Urinary bladder (tissue), 4 donors: ENCODE data around the gene TMEM61. TPM values are rescaled to one million over a fixed set of nuclear protein-coding genes. Genes with fewer than 3 reads are reported as not detected.

Source experiments
- DNase-seq: peaks from one replicate; pipeline ENCODE4 v3.0.0-alpha.2; 2015; ENCODE audit errors: extremely low spot score
- H3K27ac ChIP-seq: one replicate; pipeline ENCODE4 v1.5.1; 2013; ENCODE audit warnings: low read depth, mild to moderate bottlenecking, moderate library complexity
- H3K36me3 ChIP-seq: one replicate; pipeline ENCODE4 v1.6.1; 2013; ENCODE audit warnings: mild to moderate bottlenecking, moderate library complexity; ENCODE audit not compliant: insufficient read depth
- H3K4me1 ChIP-seq: one replicate; pipeline ENCODE4 v1.6.1; 2013; ENCODE audit warnings: mild to moderate bottlenecking, moderate library complexity; ENCODE audit not compliant: insufficient read depth
- H3K4me3 ChIP-seq: one replicate; pipeline ENCODE4 v1.5.1; 2013; ENCODE audit warnings: low read depth, low read length
- WGBS: extraction: QIAGEN DNeasy Blood & Tissue Kit; methylation state at CpG from one replicate; pipeline ENCODE4 v1.1.7; 2013; 5-methylcytosine and 5-hydroxymethylcytosine counted together
- polyA plus RNA-seq: library from polyadenylated mRNA; stranded (reverse); fragments of 200-250 nt; gene quantifications from one replicate; pipeline ENCODE4 v1.2.3, GENCODE V29; 2013
- total RNA-seq: library from RNA; depleted of rRNA; stranded (reverse); fragments of >200 nt; gene quantifications from one replicate; pipeline ENCODE4 v1.2.3, GENCODE V29; 2014
- donor health status: healthy with polysubstance abuse.
- donor health status: healthy.

TMEM61 gene
- total and polyA plus RNA-seq, 2 donors, result 7.0 TPM; not detected in 1

GRCh38 chr1:54970901-54971300 is 9.5 kb upstream of the TMEM61 start:
- H3K4me3 ChIP-seq, result no peak overlapping the region
- no peak for DNase-seq

GRCh38 chr1:54971317-54971791 is 9.1 kb upstream of the TMEM61 start:
- H3K36me3 ChIP-seq, result no peaks in the 10 kb centered on the region
- H3K4me3 ChIP-seq, result no peak overlapping the region
- no peaks in the 10 kb centered on the region for H3K4me1 ChIP-seq
- H3K27ac ChIP-seq, result no peak overlapping the region
- WGBS, result 83% methylated on average over 7 of the region's 7 CpGs
- no peak for DNase-seq

More at GRCh38 chr1:54970901-54971300, 9.5 kb upstream of the TMEM61 start:
- no peaks in the 10 kb centered on the region for H3K36me3 ChIP-seq
- no peaks in the 10 kb centered on the region for H3K4me1 ChIP-seq
- no peak overlapping the region for H3K27ac ChIP-seq
- 84% methylated on average over 5 of the region's 5 CpGs for WGBS

- WGBS, result 89% methylated on average over 4 of the region's 4 CpGs
Measured at GRCh38 chr1:54972436-54972835, 8.0 kb upstream of the TMEM61 start.

GRCh38 chr1:54973205-54973921 is 7.1 kb upstream of the TMEM61 start:
- no peak for DNase-seq
- Histone ChIP-seq H3K4me1 (no peaks in the 10 kb centered on the region), H3K36me3 (no peaks in the 10 kb centered on the region), H3K4me3 (no peak overlapping the region), H3K27ac (no peak overlapping the region)
- 19% methylated on average over 5 of the region's 5 CpGs for WGBS

More at GRCh38 chr1:54972436-54972835, 8.0 kb upstream of the TMEM61 start:
- Histone ChIP-seq H3K4me1 (no peaks in the 10 kb centered on the region), H3K4me3 (no peak overlapping the region), H3K36me3 (no peaks in the 10 kb centered on the region), H3K27ac (no peak overlapping the region)
- no peak for DNase-seq

GRCh38 chr1:54975356-54976108 is 4.9 kb upstream of the TMEM61 start:
- Histone ChIP-seq H3K27ac (no peak overlapping the region), H3K36me3 (no peaks in the 10 kb centered on the region), H3K4me1 (no peaks in the 10 kb centered on the region), H3K4me3 (no peak overlapping the region)
- no peak for DNase-seq
- 78% methylated on average over 4 of the region's 4 CpGs for WGBS

- no peak overlapping the region for H3K27ac ChIP-seq
- no peak overlapping the region for H3K4me3 ChIP-seq
- H3K4me1 ChIP-seq, result no peaks in the 10 kb centered on the region
- 76% methylated on average over 6 of the region's 6 CpGs for WGBS
- no peaks in the 10 kb centered on the region for H3K36me3 ChIP-seq
- no peak for DNase-seq
Measured at GRCh38 chr1:54976747-54977146, 3.7 kb upstream of the TMEM61 start.

GRCh38 chr1:54977533-54978297 is 2.7 kb upstream of the TMEM61 start:
- no peak for DNase-seq
- Histone ChIP-seq H3K27ac (no peak overlapping the region), H3K36me3 (no peaks in the 10 kb centered on the region), H3K4me1 (no peaks in the 10 kb centered on the region), H3K4me3 (no peak overlapping the region)
- WGBS, result 98% methylated on average over 5 of the region's 5 CpGs

GRCh38 chr1:54978528-54979326 is 1.7 kb upstream of the TMEM61 start:
- 92% methylated on average over 9 of the region's 9 CpGs for WGBS
- H3K27ac ChIP-seq, result no peak overlapping the region
- H3K4me3 ChIP-seq, result no peak overlapping the region
- H3K4me1 ChIP-seq, result no peaks in the 10 kb centered on the region
- no peak for DNase-seq
- H3K36me3 ChIP-seq, result no peaks in the 10 kb centered on the region

GRCh38 chr1:54979327-54979891 is 1.0 kb upstream of the TMEM61 start:
- no peaks in the 10 kb centered on the region for H3K4me1 ChIP-seq
- WGBS, result 66% methylated on average over 5 of the region's 5 CpGs
- no peak overlapping the region for H3K4me3 ChIP-seq
- DNase-seq, result no peak
- H3K27ac ChIP-seq, result no peak overlapping the region
- no peaks in the 10 kb centered on the region for H3K36me3 ChIP-seq

GRCh38 chr1:54980046-54980527 is 341 bp upstream of the TMEM61 start:
- 18% methylated on average over 25 of the region's 25 CpGs for WGBS
- DNase-seq, result no peak
- H3K27ac ChIP-seq, result no peak overlapping the region
- peak overlapping the region; percentile 34 for H3K4me3 ChIP-seq
- no peaks in the 10 kb centered on the region for H3K4me1 ChIP-seq
- H3K36me3 ChIP-seq, result no peaks in the 10 kb centered on the region

- 95% methylated on average over 8 of the region's 8 CpGs for WGBS
- Histone ChIP-seq H3K27ac (no peak overlapping the region), H3K36me3 (no peaks in the 10 kb centered on the region), H3K4me3 (no peak overlapping the region), H3K4me1 (no peaks in the 10 kb centered on the region)
- no peak for DNase-seq
Measured at GRCh38 chr1:54981466-54981865, 1.0 kb downstream of the TMEM61 start.

- DNase-seq, result no peak
- no peaks in the 10 kb centered on the region for H3K36me3 ChIP-seq
- H3K4me1 ChIP-seq, result peaks cover 1% of the 10 kb centered on the region
- no peak overlapping the region for H3K27ac ChIP-seq
- H3K4me3 ChIP-seq, result no peak overlapping the region
Measured at GRCh38 chr1:54982739-54983138, 2.3 kb downstream of the TMEM61 start.
